GM12872 (cell line): ENCODE measurements around the gene ASB1.

Source experiments
- TF ChIP-seq, protein P1 (sequence below): IDR thresholded peaks from 3 replicates; pipeline ENCODE4 v1.5.1; 2011; ENCODE audit warnings: low read depth, mild to moderate bottlenecking, low read length, moderate library complexity; ENCODE audit not compliant: insufficient read depth

Gene ASB1, protein sequence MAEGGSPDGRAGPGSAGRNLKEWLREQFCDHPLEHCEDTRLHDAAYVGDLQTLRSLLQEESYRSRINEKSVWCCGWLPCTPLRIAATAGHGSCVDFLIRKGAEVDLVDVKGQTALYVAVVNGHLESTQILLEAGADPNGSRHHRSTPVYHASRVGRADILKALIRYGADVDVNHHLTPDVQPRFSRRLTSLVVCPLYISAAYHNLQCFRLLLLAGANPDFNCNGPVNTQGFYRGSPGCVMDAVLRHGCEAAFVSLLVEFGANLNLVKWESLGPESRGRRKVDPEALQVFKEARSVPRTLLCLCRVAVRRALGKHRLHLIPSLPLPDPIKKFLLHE

DNA sequence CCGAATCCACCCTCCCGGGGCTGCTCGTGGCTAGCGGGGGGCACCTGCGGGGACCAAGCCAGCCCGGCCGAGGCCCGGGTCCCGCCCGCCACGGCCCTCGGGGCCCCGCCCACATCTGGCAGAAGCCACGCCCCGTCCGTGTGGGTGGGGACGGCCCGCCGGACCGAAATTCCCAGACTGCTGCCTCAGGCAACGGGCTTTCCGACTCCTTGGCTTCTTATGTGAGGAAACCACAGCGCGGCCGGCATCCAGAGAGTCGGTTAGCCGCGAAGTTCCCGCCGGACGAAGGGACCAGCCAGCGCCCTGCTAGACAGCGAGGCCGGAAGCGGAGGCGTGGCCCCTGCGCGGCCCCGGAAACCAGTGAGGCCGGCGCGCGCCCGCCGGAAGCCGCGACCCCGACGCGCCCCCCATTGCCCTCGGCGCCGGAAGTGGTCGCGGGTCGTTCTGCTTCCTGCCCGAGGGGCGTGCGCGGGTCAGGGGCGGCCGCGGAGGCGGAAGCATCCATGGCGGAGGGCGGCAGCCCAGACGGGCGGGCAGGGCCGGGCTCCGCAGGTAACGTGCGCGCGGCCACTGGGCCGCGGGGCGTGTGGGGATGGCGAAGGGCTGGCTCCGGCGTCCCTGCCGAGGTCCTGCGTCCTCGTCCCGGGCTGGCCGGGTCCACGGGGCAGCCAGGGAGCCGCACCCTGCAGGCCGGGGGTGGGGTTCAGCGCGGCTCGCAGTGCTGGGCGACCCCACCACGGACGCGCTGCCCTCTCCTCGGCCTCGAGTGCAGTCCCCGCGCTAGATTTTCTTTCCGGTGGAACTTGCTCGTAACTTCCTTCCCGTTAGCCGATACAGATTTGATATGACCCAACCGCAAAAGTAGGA lies at the start of gene ASB1:
Gene ASB1 (plus strand): TSS at position 360 of the 867 bp plus-strand sequence. CDS start 144 bp downstream, at position 504.
- TF ChIP-seq, protein P1, sequence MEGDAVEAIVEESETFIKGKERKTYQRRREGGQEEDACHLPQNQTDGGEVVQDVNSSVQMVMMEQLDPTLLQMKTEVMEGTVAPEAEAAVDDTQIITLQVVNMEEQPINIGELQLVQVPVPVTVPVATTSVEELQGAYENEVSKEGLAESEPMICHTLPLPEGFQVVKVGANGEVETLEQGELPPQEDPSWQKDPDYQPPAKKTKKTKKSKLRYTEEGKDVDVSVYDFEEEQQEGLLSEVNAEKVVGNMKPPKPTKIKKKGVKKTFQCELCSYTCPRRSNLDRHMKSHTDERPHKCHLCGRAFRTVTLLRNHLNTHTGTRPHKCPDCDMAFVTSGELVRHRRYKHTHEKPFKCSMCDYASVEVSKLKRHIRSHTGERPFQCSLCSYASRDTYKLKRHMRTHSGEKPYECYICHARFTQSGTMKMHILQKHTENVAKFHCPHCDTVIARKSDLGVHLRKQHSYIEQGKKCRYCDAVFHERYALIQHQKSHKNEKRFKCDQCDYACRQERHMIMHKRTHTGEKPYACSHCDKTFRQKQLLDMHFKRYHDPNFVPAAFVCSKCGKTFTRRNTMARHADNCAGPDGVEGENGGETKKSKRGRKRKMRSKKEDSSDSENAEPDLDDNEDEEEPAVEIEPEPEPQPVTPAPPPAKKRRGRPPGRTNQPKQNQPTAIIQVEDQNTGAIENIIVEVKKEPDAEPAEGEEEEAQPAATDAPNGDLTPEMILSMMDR, result no peak

DNA sequence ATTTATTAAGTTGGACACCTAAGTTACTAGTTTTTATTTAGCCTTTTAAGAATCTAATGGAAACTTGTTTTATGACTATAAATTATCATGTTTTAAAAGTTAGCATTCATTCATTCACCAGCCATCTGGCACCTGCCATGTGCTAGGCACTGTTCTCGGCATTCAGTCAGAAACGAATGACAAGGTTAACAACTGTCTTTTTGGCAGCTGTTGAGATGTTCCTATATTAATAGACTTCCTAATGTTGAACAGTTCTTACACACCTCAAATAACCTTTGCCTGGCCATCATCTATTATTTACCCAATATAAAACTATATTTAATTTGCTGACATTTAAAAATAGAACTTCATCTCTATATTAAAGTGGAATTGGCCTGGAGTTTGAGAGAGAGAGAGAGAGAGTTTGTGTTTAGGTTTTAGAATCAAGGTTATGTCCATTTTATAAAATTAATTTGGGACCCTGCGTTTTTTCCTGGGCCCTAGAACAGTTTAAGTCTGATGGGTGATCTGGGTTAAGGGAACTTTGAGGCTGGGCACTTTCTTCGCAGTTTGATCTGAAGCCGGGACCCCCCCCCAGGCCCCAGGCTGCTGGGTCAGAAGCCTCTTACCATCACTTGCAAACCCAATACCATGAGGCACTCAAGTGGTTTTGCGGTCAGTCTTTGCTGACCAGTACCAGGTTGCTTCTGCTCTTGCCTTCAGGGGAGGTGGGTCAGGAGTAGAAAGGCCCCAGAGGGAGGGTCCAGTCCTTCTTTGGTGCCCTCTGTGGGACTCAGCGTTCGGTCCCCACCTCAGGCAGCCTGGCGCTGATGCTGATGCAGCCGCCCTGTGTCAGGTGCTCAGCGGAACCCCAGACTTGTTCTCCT lies 48.3 kb upstream of the ASB1 start:
- TF ChIP-seq, protein P1, result no peak

DNA sequence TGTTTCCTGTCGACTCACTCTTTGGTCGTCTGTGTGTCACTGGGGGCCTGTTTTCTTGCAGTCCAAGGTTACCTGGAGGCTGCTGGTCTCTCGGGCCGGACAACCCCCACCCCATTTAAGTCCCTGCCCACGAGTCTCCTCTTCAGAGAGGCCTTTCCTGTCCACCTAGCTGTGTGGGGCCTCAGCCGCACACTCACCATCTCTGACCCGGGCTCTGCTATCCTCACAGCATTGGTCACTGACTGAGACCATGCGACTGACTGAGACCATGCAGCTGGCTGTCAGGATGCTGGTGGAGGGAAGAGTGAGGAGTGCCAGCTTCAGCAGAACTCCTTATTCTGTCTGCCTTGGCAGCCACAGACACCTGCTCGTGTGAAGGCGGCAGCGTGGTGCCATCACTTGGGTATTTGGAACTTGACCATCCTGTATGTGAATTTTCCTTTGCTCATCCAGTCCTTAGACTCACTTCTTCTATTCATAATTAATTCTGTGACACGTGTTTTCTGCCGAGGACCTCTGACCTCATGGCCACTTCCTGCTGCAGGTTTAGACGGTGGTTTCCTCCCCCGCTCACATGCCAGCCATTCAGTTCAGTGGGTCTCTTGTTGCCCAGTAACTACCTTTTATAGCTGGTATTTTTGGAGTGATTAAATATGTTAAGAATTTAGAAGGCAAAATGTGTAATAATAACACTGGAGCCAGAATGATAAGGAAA lies 47.5 kb upstream of the ASB1 start:
- TF ChIP-seq, protein P1, result no peak

DNA sequence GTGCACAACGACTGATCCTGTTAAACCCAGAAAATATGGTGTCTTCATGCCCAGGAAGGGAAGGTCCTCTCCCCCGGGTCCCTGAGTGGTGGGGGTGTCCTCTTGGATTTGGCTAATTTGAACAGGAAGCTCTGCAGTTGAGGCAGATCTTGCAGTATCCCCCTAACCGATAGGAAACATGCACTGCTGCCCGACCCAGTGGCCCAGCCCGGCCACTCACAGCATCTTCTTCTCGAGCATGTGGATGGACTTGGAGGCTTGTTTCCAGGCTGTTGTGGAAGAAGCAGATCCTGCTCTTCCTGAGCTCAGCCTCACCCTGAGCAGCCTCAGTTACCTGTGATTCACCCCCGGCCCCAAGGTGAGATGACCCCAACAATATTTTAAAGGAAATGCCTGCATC lies 46.4 kb upstream of the ASB1 start:
- TF ChIP-seq, protein P1, result no peak

DNA sequence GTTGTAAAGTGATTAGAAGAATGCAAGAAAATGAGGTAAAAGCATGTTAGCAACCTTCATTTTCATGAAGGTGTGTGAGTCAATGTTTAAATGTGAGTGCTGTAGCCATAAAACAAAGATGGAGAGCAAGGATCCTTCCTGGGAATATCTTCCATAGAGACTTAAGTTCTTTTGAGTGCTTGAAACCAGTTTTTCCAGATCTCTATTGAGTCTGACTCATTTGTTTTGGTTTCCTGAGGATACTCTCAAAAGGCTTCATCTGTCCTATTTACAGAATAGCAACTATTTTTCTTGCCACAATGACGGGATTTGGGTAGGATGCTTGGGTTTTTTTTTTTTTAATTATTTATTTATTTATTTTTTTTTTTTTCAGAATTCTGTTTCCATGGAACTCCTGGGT lies 45.9 kb upstream of the ASB1 start:
- TF ChIP-seq, protein P1, result no peak

DNA sequence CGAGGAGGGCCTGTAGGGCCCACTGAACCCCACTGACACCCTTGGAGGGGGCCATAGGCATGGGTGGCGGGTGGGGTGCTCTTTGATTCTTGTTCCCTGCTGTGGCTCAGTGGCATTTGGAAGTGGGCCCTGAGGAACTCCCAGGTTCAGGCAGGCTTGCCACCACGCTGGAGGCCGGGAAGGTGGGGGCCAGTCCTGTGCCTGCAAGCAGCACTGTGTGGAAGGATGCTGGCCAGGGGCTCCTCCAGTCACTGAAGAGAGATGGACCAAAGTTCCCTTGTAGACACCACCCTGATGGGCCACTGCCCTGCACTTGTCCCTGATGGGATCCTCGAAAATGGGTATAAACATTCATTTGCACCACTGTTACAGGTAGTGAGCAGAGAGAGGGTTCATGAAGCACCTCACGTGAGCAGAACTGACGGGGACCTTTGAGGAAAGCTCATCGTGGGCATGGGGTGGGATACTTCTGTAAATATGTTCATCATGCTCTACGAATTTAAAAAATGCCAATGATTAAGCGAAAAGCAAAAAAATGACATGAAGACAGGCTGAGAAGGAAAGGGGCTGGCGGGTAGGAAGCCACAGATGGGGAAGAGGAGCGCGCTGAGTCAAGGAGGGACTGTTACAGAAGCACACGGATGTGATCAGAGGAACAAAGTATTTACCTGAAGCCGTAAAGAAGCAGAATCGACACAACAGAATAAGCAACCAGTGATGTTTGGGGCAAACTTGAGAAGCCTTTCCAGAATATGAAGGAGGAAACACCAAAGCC lies 45.2 kb upstream of the ASB1 start:
- TF ChIP-seq, protein P1, result no peak
